Measurements from ENCODE around the gene ELOVL7.

GRCh38 chr5:60712950-60713349 lies 131.1 kb downstream of the ELOVL7 start:
- TF ChIP-seq POLR2A (IDR thresholded peaks at IDR 0.05; ENCODE audit: control extremely low read depth in 1 of 2, low read depth in 2 of 2, low read length in 2 of 2): no peak
- TF ChIP-seq SP1 (IDR thresholded peaks at IDR 0.05; ENCODE audit: low read depth, low read length): no peak
- TF ChIP-seq CTCF (IDR thresholded peaks at IDR 0.05; ENCODE audit: control extremely low read depth in 1 of 3, insufficient read depth in 1 of 3, low read depth in 1 of 3, low read length in 3 of 3): no peak
- no peak for TF ChIP-seq CHD2 (IDR thresholded peaks at IDR 0.05; ENCODE audit: low read length)
- TF ChIP-seq SP2 (IDR thresholded peaks at IDR 0.05; ENCODE audit: low read length): no peak
- no peak for TF ChIP-seq ZNF274 (IDR thresholded peaks at IDR 0.05; ENCODE audit: borderline replicate concordance, extremely low read depth, low read length)
- no peak for TF ChIP-seq YY1 (IDR thresholded peaks at IDR 0.05; ENCODE audit: low read depth, low read length)
- TF ChIP-seq SUZ12 (IDR thresholded peaks at IDR 0.05; ENCODE audit: low read length): no peak
- TF ChIP-seq POLR2AphosphoS5 (IDR thresholded peaks at IDR 0.05; ENCODE audit: low read depth, low read length): no peak
- TF ChIP-seq GABPA (IDR thresholded peaks at IDR 0.05; ENCODE audit: borderline replicate concordance, insufficient read depth, low read length): no peak
